ENCODE data around the gene IP6K1.
"Not testable (repeated sequence)": the region's sequence is repeated elsewhere in the genome, so short reads cannot be mapped to it uniquely, and the experiment has no call there.

IP6K1 gene

DNA sequence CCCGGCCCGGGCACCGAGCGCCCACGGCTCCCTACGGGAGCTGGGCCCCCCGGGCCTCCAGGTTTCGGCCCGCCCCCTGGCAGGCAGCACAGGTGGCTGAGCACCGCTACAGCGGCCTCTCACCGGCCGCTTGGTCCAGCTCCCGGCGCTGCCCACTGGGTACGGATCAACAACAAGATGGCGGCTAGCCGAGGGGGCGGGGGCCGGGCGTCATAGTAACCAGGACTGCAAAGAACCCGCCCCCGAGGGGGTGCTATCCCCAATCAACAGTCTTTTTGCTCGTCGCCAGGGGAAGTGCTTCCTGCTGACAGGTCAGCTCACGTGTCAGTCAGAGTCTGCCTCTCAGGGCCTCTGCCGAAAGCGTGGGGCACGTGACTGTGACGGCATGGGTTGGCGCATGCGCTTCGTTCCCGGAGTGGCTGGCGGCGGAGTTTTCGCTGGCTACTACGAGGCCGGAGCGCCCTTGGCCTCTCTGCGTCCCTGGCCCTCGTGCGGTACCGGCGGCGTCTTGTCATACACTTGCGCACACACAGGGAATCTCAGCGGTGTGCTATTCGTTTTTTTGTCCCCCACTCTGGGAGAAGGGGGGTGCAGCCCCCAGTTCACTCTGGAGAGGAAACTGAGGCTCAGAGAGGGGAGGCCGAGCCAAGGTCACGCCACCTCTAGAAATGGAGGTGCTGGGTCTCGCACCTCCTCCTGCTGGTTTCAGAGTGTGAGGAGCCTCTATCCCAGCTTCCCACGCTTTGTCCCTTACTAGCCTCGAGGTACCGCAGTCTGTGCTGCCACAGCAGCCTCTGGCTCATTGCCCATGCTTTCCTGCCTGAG, at the start of gene IP6K1:
TSS of gene IP6K1 (minus strand) at position 186 of the 825 bp plus-strand sequence. CDS start 38,502 bp downstream, outside the sequence.
- DNase-seq = peak; percentile 97

DNA sequence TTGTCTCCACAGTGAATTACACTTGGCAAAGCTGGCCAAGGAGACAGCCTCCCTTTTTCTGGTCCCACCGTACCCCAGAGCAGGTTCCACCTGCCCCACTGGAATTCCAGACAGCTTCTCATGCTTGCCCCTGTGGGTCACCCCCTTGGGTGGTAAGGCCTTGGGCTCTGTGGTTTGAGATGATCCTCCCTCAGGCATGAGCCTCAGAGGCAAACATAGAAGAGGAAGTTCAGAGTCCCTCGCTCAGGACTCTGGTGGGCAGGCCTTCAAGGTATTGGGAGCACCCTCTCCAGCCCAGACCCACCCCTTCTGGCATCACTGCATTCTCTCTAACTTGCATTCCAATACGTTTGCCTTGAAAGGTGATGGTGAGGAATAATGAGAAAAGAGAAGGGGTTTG, 45.0 kb upstream of the IP6K1 start:
- no peak for DNase-seq

DNA sequence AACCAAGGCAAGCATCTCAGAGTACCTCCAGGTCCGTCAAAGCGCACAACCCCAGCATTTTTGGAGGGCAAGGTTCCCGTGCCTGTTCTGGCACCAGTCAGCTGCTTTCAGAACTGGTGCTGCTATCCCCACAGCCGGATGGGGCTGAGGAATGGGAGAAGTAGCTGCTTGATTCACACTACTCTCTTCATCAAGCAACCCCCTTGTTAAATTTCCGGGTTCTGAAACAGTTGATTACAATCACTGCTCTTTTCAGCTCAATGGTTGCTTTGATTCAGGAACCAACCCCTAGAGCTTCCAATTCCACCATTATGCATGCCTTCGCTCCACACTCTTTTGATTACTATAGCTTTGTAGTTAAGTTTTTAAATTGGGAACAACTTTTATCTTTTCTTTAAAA, 39.7 kb upstream of the IP6K1 start:
- DNase-seq = no peak

DNA sequence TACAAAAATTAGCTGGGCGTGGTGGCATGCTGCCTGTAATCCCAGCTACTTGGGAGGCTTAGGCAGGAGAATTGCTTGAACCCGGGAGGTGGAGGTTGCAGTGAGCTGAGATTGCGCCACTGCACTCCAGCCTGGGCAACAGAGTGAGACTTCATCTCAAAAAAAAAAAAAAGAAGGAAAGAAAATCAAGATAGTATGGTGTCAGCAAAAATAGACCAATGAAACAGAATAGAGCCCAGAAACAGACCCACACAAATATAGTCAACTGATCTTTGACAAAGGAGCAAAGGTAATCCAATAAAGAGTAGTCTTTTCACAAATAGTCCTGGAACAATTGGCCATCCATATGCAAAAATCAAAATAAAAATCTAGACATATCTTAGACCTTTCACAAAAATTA, 36.8 kb upstream of the IP6K1 start:
- DNase-seq = not testable (repeated sequence)

DNA sequence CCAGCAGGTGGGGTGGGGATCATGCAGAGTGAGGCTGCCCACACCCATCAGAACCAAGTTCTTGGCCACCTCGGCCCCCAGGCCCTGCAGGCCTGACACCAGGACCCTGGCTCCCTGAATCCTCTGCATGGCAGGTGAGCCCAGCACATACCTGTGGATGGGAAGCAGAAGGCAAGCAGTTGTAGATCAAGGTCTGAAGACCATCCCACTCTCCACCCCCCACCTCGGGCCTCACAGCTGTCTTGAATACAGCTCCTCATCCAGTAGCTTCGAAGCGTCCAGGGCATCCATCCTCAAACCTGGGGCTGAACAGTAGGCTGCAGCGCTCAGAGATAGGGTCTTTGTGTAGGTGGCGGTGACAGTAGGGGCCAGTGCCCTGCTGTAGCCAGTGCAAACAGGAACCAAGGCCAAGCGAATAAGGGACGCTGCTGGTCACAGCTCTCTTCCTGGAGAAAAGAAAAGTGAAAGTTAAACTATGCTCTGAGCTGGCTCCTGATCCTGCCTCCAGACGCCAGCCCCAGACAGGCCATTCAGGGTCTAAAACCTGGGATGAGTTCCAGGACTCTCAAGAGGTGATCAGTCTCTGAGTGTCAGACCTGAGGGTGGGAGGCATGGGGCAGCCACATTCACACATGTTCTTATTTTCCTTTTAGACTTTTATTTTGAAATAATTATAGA, 27.3 kb upstream of the IP6K1 start, which contains the start of gene UBA7:
TSS of gene UBA7 (minus strand) at position 457 of the 678 bp plus-strand sequence. CDS start at position 291, 166 bp downstream.
- DNase-seq = no peak

DNA sequence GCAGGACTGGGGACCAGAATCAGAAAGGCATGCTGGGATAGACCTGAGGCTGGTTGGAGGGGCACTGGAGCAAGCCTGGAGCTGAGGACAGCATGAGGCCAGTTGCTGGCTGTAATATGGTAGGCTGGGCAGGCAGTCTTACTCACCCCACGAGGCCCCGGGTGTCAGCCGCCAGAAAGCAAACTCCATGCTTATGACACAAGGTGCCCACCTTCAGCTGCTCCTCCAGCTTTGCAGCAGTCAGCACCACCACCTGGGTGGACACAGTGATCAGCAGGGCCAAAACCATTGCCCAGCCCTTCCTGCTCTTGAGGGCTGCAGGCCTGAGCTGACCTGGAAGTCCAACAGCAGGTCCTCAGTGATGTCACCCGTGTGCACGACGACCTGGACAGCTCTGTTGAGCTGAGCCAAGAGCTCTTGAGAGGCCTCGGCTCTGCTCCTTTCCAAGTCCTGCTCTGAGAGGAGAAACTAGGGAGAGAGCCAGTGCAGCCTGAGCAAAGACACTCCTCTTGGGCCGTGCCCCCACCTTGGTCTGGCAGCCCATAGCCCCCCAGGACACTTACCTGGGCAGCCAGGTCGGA, 26.7 kb upstream of the IP6K1 start:
- no peak for DNase-seq

DNA sequence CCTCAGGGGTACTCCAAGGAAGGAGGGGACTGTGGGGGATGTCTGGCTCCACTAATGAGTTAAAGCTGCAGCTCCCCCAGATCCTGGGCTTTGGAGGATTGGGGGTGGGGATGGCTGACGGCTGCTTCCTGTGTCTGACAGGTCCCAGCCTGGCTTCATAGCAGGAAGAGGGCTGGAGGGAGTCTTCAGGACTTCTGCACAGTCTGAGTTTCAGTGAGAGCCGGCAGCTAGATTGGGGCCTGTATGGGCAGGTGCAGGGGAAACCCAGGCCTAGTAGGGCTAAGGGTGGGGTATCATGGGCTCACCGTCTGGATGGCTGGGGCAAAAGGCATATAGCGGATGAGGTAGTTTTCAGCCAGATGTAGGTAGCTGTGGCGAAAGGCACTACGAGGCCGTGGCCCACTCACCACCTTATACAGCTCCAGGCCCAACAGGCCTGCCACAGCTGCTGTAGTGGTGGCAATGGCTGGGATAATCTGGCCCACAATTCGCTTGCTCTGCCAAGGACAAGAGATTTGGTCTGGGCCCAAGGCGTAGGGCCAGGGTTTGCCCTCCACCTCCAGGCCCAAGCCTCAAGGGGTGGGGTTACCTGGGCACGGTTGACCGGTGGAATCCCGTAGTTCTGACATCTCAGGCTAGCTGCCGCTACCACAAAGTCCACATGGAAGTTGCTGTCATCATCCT, 21.2 kb upstream of the IP6K1 start:
- no peak for DNase-seq

DNA sequence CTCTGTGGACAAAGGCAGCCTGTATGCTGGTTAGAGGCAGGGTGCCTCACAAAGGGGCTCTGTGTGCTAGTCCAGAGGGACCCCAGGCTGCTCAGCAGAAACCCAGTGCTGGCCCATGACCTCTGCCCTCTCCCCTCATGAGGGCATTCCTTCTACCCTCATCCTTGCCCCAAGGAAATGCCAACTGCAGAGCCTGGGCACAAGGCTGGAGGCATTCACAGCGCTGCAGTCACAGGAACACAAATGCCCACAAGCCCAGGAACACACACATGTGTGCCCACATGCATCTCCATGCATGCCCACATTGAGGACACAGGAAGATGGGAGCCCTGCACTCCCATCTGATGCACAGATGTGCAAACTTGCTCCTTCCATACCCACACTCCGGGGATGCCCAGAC, 20.5 kb upstream of the IP6K1 start:
- no peak for DNase-seq

DNA sequence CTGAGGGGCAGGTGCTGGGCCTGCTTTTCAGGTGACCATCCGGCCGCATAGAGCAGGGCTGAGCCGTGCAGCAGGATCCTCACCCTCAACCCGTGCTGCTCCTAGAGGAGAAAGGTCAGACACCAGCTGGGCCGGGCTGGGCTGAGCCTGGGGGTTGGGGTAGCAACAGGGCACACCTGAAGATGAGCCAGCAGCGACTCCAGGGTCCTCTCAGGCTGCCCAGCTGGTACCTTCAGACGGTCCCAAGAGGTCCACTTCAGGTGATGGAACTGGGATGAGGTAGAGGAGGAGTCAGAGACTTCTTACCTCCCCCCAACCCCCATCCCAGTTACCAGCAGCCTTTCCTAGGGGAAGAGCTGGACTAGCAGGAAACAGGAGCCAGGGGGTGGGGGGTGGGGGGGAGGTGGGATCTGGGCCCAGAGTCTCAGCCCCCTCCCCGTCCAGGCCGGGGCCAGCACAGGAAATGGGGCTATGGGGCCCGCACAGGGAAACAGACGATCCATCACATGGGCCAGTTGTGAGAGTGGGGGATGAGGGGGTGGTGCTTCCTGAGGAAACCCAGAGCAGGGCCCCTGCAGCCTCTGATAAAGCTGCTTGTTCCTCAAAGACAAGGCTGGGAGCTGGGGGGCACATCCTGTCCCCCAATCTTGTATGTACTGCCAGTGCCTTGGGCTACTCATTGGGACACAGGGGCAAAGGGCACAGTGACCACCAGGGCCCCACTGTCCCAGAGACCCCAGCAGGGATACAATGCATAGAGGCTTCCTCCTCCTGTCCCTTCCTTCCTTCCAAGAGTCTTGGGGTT, 19.8 kb upstream of the IP6K1 start:
- DNase-seq = no peak

DNA sequence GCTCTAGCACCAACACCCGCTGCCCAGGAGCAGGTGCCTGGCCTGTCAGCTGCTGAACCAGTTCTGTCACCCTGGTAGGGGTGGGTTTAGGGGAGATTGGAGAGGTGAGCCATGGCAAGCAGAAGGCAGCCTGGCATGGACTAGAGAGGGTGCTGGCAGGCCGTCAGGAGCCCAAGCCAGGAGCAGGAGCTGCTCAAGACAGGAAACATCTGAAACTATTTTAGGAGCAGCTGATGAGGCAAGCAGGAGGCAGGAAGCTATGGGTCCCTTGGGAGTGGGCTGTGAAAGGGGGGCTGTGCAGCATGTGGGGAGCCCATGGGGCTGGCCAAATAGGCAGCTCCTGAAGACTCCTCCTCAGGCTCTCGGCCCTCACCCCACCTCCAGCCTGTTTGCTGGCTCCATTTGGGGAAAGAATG, 19.0 kb upstream of the IP6K1 start:
- DNase-seq = no peak

DNA sequence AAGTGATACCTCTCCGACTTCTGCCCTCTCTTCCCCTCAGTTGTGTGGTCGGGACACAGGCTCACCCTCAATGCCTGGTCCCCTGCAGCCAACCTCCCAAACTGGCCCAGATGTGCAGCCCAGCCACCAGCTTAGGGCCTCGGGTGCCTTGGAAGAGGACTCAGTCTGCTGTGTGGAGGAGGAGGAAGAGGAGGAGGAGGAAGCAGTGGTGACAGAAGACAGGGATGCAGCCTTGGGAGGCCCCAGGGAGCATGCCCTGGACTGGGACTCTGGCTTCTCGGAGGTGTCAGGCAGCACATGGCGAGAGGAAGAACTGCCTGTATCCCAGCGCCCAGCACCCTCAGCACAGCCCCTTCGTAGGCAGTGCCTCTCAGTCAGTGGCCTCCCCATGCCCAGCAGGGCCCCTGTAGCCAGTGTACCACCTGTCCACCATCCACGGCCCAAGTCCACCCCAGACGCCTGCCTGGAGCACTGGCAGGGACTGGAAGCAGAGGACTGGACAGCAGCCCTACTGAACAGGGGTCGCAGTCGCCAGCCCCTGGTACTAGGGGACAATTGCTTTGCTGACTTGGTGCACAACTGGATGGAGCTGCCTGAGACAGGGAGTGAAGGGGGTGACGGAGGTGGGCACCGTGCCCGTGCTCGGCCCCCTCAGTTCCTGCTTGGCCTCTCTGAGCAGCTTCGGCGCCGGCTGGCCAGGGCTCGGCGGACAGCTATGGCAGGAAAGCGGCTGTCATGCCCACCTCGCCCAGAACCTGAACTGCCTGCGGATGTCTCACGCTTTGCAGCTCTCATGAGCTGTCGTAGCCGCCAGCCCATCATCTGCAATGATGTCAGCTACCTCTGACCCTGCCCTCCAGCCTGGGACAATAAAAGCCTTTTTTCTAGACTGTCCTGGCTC, 18.0 kb upstream of the IP6K1 start:
- DNase-seq = no peak

DNA sequence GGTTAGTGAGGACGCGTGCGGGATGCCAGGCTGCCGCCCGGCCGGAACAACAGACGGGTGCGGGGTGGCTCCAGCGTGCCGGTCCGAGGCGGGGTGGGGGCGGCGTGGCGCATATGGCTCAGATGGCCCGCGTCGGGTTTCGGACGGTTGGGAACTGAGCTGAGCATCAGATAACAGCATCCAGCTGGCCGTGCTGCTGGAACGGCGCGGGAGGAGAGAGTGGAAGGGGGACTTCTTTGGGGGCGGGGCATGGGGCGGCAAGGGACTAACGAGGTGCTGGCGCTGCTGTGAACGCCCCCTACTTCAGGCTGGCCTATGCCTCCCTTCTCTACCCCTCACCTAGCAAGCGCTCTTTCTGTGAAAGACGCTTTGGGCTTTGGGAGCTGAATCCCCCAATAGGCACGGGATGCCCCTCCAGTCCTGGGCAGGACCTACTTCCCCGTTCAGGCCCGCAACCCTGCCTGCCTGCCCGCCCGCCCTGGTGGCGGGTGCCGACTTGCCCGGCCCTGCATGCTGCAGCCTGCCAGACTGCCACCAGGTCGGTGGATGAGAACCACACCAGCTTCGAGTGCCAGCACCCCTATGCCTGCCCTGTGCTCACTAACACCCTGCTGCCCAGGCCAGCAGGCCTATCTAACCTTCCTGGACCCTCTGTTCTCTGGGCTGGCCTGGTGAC, 17.3 kb upstream of the IP6K1 start:
- no peak for DNase-seq

DNA sequence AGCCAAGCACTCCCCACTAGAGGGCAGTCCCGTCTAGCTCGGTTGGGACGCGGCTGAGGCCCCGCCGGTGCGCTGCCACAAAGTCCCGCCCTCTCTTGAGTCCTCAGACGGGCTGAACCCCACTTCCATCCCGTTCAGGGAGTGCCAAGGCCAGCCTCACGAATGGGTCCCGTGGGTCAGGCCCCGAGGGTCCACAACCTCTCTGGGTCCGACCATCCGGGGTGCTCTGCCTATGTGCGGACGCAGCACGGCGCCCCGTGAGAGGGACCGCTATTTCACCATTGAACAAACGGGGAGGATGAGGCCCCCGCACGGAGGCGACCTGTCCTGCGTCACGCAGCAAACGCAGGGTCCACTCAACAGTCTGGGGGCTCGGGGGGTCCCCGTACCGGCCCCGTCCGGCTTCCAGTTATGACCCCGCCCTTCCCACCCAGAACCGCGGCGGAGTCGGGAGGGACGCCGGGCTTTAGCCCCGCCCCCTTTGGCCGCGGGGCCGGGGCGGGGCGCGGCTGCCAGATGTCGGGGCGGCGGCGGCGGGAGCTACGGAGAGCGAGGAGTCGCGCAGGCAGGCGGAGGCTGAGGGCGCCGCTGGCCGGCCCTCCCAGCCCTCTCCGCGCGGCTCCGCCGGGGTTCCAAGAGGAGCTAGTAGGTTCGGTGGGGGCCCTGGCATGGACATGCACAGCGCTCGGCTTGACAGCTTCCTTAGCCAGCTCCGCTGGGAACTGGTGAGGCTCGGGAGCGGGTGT, 16.6 kb upstream of the IP6K1 start, which contains the start of gene INKA1:
TSS of gene INKA1 (plus strand) at position 543 of the 746 bp plus-strand sequence. CDS start at position 675, 132 bp downstream.
- peak; percentile 66 for DNase-seq

DNA sequence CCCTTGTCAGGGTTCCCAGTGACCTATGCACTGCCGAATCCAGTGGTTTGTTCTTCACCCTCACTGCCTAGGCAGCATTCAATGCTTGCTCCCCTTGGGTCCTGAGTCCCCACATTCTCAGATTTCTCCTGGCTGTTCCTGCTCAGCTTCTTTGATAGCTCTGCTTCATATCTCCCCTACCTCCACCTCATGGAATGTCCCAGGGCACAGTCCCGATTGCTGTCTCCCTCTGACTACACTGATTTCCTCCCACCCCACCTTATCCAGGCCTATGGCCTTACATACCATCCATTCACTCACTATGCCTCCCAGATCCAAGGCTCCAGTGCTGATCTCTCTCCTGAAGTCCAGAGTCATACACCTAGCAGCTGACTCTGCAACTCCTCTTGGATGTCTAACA, 14.8 kb upstream of the IP6K1 start:
- no peak for DNase-seq

DNA sequence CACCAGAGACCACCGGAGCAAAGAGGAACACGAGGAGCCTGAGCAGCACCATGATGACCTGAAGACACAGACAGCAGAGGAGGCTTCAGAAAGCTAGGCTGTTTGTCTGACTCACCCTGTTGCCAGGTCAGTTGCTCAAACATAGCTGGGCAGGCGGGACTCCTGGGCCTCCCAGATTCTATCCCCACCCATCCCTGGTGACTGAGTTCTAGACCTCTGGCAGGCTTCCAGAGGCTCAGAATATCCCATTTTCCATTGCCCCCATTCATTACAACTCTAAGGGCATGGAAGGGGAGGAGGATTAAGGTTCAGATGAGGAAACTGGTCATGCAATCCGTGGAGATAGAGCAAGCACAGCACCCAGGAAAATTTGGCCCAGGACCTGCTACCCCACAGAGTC, 13.4 kb upstream of the IP6K1 start, which contains the start of gene CDHR4:
TSS of gene CDHR4 (minus strand) at position 113 of the 400 bp plus-strand sequence. CDS start at position 52, 61 bp downstream.
- DNase-seq = no peak

DNA sequence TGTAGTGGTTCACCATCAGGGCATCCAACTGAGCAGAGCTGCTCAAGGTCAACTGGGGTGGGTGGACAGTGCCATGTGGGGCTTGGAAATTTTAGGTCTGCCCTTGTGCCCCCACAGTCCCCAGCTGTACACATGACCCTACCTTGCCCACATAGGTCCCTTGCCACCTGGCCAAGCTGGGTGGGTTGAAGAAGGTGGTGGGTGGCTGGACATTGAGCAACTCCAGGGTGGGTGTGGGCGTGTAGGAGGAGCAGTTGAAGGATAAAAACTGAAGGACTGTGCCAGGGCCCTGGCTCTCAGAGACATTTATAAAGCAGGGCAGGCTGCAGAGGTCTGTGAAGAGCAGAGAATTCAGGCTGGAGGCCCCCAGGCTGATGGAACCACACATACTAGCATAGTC, 12.8 kb upstream of the IP6K1 start:
- no peak for DNase-seq

DNA sequence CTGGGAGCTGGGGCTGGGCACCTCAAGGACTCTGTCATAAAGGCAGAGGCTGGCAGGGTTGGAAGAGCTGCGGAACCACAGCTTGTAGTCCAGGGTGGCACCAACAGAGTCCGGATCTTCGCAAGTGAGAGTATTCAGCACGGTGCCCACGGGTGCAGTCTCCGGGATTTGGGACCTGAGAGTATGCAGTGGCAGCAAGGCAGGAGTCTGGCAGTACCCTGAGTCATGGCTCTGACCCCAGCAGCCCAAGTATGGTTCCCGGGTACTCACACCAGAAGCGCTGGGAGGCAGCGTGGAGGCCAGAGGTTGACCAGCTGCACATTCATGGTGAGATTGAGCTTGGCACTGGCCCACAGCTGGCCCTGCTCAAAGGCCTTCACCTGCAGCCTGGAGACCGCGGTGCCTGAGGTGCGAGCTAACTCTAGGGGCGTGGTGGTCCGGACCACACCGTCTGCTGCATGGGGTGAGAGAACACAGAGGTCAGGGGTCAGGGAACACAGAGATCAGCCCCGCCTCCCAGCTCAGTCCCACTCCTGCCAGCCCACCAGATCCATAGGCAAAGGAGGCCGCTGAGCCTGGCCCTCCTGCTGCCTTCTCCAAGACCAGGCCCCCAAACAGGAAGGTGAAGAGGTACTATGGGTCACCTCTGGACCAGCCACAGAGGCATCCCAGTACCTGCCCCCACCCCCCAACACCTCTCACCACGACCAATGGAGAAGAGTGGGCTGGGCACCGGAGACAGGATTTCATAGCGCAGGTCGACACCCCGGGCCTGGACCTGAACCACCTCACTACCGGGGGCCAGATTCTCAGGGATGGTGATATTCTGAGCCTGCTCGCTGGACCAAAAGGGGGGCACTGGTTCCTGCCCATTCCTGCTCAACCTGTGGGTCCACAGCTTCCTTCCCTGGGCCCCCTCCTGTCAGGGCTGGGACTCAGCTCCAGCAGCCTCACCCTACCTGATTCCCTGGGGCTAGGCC, 8.9 kb upstream of the IP6K1 start:
- DNase-seq = no peak

DNA sequence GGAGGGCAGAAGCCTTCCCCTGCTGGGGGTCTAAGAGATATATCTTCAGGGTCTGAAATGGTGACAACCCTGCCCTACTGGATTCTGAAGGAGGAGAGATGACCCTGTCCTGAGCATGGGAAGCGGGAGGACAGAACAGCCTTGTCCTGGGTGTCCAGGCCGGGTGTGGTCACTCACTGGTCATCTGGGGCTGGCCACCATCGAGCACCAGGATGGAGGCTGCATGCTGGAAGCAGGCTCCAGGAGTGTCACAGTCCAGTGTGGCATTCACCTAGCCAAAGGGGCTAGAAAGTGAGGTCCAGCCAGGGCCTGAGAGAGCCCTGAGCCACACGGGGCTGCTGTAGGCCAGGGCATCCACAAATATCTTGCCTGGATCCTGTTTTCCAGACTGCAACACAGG, 8.1 kb upstream of the IP6K1 start:
- no peak for DNase-seq

Measured in NCI-H2107 (cell line).